ENCODE results near the gene CLDN12.

- TF ChIP-seq USF2 (IDR thresholded peaks at IDR 0.05; ENCODE audit: borderline replicate concordance, low read depth, low read length) (no peak), RCOR1 (IDR thresholded peaks at IDR 0.05; ENCODE audit: low read length) (no peak), EP300 (IDR thresholded peaks at IDR 0.05; ENCODE audit: borderline replicate concordance in 1 of 2, low read depth in 1 of 2, low read length in 1 of 2) (no peak), JUND (IDR thresholded peaks at IDR 0.05) (no peak), CTCF (IDR thresholded peaks at IDR 0.05) (no peak), RAD21 (IDR thresholded peaks at IDR 0.05; ENCODE audit: low read length) (no peak), POLR2AphosphoS5 (IDR thresholded peaks at IDR 0.05; ENCODE audit: low read depth, low read length) (no peak), EZH2phosphoT487 (IDR thresholded peaks at IDR 0.05; ENCODE audit: borderline replicate concordance, low read depth) (no peak), SIN3A (IDR thresholded peaks at IDR 0.05; ENCODE audit: borderline replicate concordance, low read depth, low read length) (no peak), FOXM1 (IDR thresholded peaks at IDR 0.05; ENCODE audit: low read depth) (no peak), IRF3 (IDR thresholded peaks at IDR 0.05; ENCODE audit: low read depth, low read length) (no peak), TAF1 (IDR thresholded peaks at IDR 0.05; ENCODE audit: borderline replicate concordance, low read depth, low read length) (no peak), REST (IDR thresholded peaks at IDR 0.05; ENCODE audit: low read depth, low read length) (no peak)
Observed at GRCh38 chr7:90390926-90391325, 12.3 kb upstream of the CLDN12 start.

Measured in SK-N-SH (cell line).